Right lobe of liver (tissue), 6 donors: ENCODE data around the gene ABHD12. TPM values are rescaled to one million over a fixed set of nuclear protein-coding genes. Genes with fewer than 3 reads are reported as not detected.

Experiments
- ATAC-seq, 4 donors: fragments of 200-7000 bp; cut with Tn5 transposase; one replicate each; pipeline ENCODE4 v1.9.1; 2020; ENCODE audit warnings: mild to moderate bottlenecking in 4 of 4, moderate library complexity in 4 of 4
- DNase-seq, 3 donors: peaks; one replicate each; pipeline ENCODE4 v3.0.0-alpha.2; 2020
- H3K27ac ChIP-seq, 3 donors: fragments of 200-600 bp; one replicate each; pipeline ENCODE4 v1.8.0; 2022
- H3K27me3 ChIP-seq, 2 donors: fragments of 200-600 bp; one replicate each; pipeline ENCODE4 v1.8.0; 2022
- H3K36me3 ChIP-seq, 4 donors: fragments of 200-600 bp; sonication (generic) in 1 of 4; one replicate each; pipeline versions ENCODE4 v1.5.1 to v1.8.0; 2017 to 2022; ENCODE audit warnings: control low read depth in 1 of 4
- H3K4me1 ChIP-seq, 4 donors: fragments of 200-600 bp; sonication (generic) in 1 of 4; one replicate each; pipeline versions ENCODE4 v1.5.1 to v1.8.0; 2017 to 2022; ENCODE audit warnings: control low read depth in 1 of 4
- H3K4me3 ChIP-seq, 3 donors: fragments of 200-600 bp; one replicate each; pipeline ENCODE4 v1.8.0; 2022
- H3K9me3 ChIP-seq, 4 donors: fragments of 200-600 bp; sonication (generic) in 1 of 4; one replicate each; pipeline versions ENCODE4 v1.5.1 to v1.8.0; 2017 to 2022; ENCODE audit warnings: control low read depth in 1 of 4
- CTCF ChIP-seq, 4 donors: fragments of 200-600 bp in 3 of 4; fragments of 450-650 bp in 1 of 4; IDR thresholded peaks; one replicate each; pipeline versions ENCODE4 v1.5.1 to v1.8.0; 2016 to 2022; ENCODE audit warnings: antibody characterized with exemption in 4 of 4, mild to moderate bottlenecking in 2 of 4
- POLR2A ChIP-seq: fragments of 450-650 bp; IDR thresholded peaks from one replicate; pipeline ENCODE4 v1.6.1; 2017; ENCODE audit warnings: antibody characterized with exemption, mild to moderate bottlenecking
- WGBS: methylation state at CpG from one replicate; pipeline ENCODE4 v1.1.6; 2018; ENCODE audit warnings: low coverage, low lambda C conversion rate; ENCODE audit not compliant: insufficient coverage; ENCODE audit errors: missing lambda C conversion rate; 5-methylcytosine and 5-hydroxymethylcytosine counted together
- intact Hi-C, 2 donors: fragments of 100-400 bp; cut with DNase I; formaldehyde crosslinking; loops; one replicate each; pipeline versions ENCODE4 v1.11.2 to v1.14.1; 2022
- total RNA-seq, 6 experiments: library from RNA; depleted of rRNA in 2 of 6; stranded (reverse); fragments of >200 nt in 2 of 6; fragmentation: NEBNext Ultra II Directional in 3 of 6; extraction: Animal tissue kit (Norgen Biotek cat#: 25700) in 3 of 6; gene quantifications; one replicate each; pipeline versions ENCODE4 v1.1.0 to v1.2.4, GENCODE V29; 2016 to 2023
- donor health status: DM: no; HTN: yes; CAD: no.
- donor health status: DM: no; HTN: no; CAD: no.
- donor health status: DM: no; HTN: no; CAD: no.
- donor health status: DM: no; HTN: yes; CAD: no.
- donor health status: DM: no; HTN: yes; CAD: no.

ABHD12 gene
- total RNA-seq, 6 experiments from 2014 or later = 16.1 to 23.6 (median 18.7) TPM

DNA sequence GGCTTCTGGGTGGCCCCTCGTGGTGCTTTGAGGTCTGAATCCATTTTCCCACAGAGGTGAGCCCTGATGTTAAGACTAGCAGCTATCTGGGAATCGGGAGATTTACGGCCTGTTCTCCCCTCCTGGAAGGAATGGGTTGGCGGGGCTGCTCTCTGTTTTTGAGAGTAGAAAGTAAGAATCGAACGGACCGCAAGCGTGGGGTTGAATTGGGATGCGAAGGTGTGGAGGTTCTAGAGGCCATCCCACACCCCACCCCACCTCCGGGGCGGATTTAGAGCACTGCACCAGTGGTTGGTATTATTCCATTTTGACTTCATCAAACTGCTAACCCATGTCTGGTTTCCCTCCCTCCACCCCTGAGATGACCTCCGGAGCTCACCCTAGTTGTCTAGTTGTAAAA is 131.3 kb downstream of the ABHD12 start:
- Histone ChIP-seq H3K27ac (no peak overlapping the region), H3K4me1 (peaks cover 0 to 16% (median 6%) of the 10 kb centered on the region in 4 donors)
- no peak for TF ChIP-seq POLR2A
- no peak for TF ChIP-seq CTCF (IDR thresholded peaks at IDR 0.05)

DNA sequence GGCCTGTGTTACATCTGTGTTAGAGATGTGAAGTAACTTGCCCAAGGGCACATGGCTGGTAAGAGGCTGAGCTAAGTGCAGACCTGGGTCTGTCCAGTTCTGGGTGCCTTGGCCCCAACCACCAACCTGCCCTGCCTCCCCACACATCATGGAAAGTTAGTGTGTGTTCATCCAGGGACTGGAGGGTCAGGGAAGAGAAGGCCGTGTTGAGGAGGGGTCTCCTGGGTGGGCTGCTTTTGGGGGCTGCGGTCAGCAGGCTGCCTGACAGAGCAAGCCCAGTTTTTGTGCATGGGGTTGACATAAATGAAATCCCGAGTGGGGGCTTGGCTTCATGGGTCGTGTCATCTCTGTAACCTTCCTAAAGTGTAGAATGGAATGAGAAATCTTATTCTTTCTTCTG is 131.8 kb downstream of the ABHD12 start:
- ATAC-seq = no peak
- Histone ChIP-seq H3K36me3 (peaks cover 0 to 2% (median 0%) of the 10 kb centered on the region in 4 donors), H3K4me1 (peaks cover 0 to 16% (median 6%) of the 10 kb centered on the region in 4 donors), H3K27ac (no peak overlapping the region), H3K27me3 (no peaks in the 10 kb centered on the region), H3K9me3 (no peaks in the 10 kb centered on the region), H3K4me3 (no peak overlapping the region)
- no peak for DNase-seq
- intact Hi-C loops = no loop called here
- TF ChIP-seq CTCF (IDR thresholded peaks at IDR 0.05) = no peak
- 89% methylated on average over 3 of the region's 4 CpGs for WGBS

More for the DNA sequence above, 131.3 kb downstream of the ABHD12 start:
- Histone ChIP-seq H3K36me3 (peaks cover 0 to 2% (median 0%) of the 10 kb centered on the region in 4 donors), H3K27me3 (no peaks in the 10 kb centered on the region), H3K4me3 (no peak overlapping the region), H3K9me3 (no peaks in the 10 kb centered on the region)
- 98% methylated on average over 8 of the region's 12 CpGs for WGBS
- no peak for DNase-seq
- intact Hi-C loops = no loop called here
- no peak for ATAC-seq

DNA sequence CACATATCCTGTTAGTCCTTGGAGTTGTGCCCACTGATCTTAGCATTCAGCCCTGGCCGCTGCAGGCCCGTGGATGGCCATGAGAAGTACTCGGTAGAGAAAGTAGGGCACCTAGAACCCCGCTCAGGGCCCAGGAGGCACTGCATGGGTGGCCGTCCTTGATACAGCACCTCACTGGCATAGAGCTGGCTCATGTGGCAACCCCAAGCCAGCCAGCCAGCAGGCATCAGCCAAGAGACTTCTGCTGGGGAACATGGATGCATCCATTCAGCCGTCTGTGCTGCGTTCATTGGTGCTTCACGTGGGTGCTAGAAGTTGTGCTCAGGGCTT is 132.2 kb downstream of the ABHD12 start:
- 50% methylated on average over 2 of the region's 8 CpGs for WGBS
- Histone ChIP-seq H3K27ac (no peak overlapping the region), H3K9me3 (no peaks in the 10 kb centered on the region), H3K4me1 (peaks cover 0 to 16% (median 6%) of the 10 kb centered on the region in 4 donors), H3K4me3 (no peak overlapping the region), H3K27me3 (no peaks in the 10 kb centered on the region), H3K36me3 (peaks cover 0 to 2% (median 0%) of the 10 kb centered on the region in 4 donors)
- ATAC-seq (no peak), DNase-seq (no peak)
- intact Hi-C loops = no loop called here
- TF ChIP-seq POLR2A = no peak
- no peak for TF ChIP-seq CTCF (IDR thresholded peaks at IDR 0.05)

- no peak for ATAC-seq
- intact Hi-C loops = no loop called here
- WGBS = 68% methylated on average over 9 of the region's 10 CpGs
- peaks cover 0 to 2% (median 0%) of the 10 kb centered on the region in 4 donors for H3K36me3 ChIP-seq
- peaks cover 0 to 16% (median 6%) of the 10 kb centered on the region in 4 donors for H3K4me1 ChIP-seq
- H3K27ac ChIP-seq = no peak overlapping the region
- no peaks in the 10 kb centered on the region for H3K27me3 ChIP-seq
- H3K4me3 ChIP-seq = no peak overlapping the region
- TF ChIP-seq CTCF (IDR thresholded peaks at IDR 0.05) = no peak
- no peak for TF ChIP-seq POLR2A
- no peak for DNase-seq
- no peaks in the 10 kb centered on the region for H3K9me3 ChIP-seq
These were observed 132.7 kb downstream of the ABHD12 start for GRCh38 chr20:25257756-25258475.
